ENCODE measurements around the gene PER3. TPM values are rescaled to one million over a fixed set of nuclear protein-coding genes. Genes with fewer than 3 reads are reported as not detected.

The PER3 gene
- total RNA-seq, 2 experiments from 2014 or later, result 2.1 to 2.4 TPM

GRCh38 chr1:7890853-7891252 lies 106.8 kb downstream of the PER3 start:
- ChIA-PET POLR2A (interaction anchor here (0.7 kb wide), 1 partner anchor 485 kb away, joined by 3 read pairs; no protein-coding TSS in a partner anchor), CTCF (no interaction called here)
- Mint-ChIP-seq H3K4me3 (no peak overlapping the region), H3K27ac (no peak overlapping the region), H3K27me3 (peaks cover 12% of the 10 kb centered on the region), H3K4me1 (ENCODE audit: low read depth) (no peaks in the 10 kb centered on the region), H3K9me3 (no peaks in the 10 kb centered on the region), H3K36me3 (ENCODE audit: low read depth) (no peaks in the 10 kb centered on the region)
- no peak for TF ChIP-seq CTCF (IDR thresholded peaks at IDR 0.05)
- DNase-seq (no peak), ATAC-seq (no peak)
- intact Hi-C loops (cut with micrococcal nuclease), result loop anchor here (10.0 kb wide), 2 partner anchors 76 to 216 kb away; no protein-coding TSS in a partner anchor

- Mint-ChIP-seq H3K4me3 (no peak overlapping the region), H3K27me3 (peaks cover 7% of the 10 kb centered on the region), H3K9me3 (no peaks in the 10 kb centered on the region), H3K36me3 (ENCODE audit: low read depth) (no peaks in the 10 kb centered on the region), H3K4me1 (ENCODE audit: low read depth) (no peaks in the 10 kb centered on the region), H3K27ac (no peak overlapping the region)
- no peak for TF ChIP-seq CTCF (IDR thresholded peaks at IDR 0.05)
- intact Hi-C loops (cut with micrococcal nuclease), result loop anchor here (10.0 kb wide), 2 partner anchors 77 to 217 kb away; no protein-coding TSS in a partner anchor
- POLR2A ChIA-PET, result interaction anchor here (0.8 kb wide), 1 partner anchor 22 kb away, joined by 3 read pairs; no protein-coding TSS in a partner anchor
- ATAC-seq, result no peak
- CTCF ChIA-PET, result interaction anchor here (0.8 to 1.4 kb wide), 2 partner anchors 12 to 84 kb away, joined by 3 to 4 read pairs; no protein-coding TSS in a partner anchor
- DNase-seq, result no peak
Observed at GRCh38 chr1:7891804-7892203, 107.7 kb downstream of the PER3 start.

GRCh38 chr1:7893529-7894180 lies 109.6 kb downstream of the PER3 start:
- Mint-ChIP-seq H3K27ac (no peak overlapping the region), H3K4me3 (no peak overlapping the region), H3K36me3 (ENCODE audit: low read depth) (no peaks in the 10 kb centered on the region), H3K4me1 (ENCODE audit: low read depth) (peaks cover 3% of the 10 kb centered on the region), H3K27me3 (no peaks in the 10 kb centered on the region), H3K9me3 (no peaks in the 10 kb centered on the region)
- ChIA-PET CTCF (interaction anchor here (1.8 kb wide), 1 partner anchor 10 kb away, joined by 4 read pairs; no protein-coding TSS in a partner anchor), POLR2A (interaction anchor here (0.6 kb wide), 1 partner anchor 12 kb away, joined by 3 read pairs; no protein-coding TSS in a partner anchor)
- intact Hi-C loops (cut with micrococcal nuclease), result loop anchor here (10.0 kb wide), 2 partner anchors 79 to 219 kb away; no protein-coding TSS in a partner anchor
- no peak for TF ChIP-seq CTCF (IDR thresholded peaks at IDR 0.05)
- no peak for ATAC-seq
- DNase-seq, result no peak

Other genes with a start within 250 kb of the PER3 start
- gene VAMP3, start 13.0 kb upstream of the PER3 start, total RNA-seq, result 10 to 100 TPM; 13.2 to 20.9 TPM
- gene UTS2, start 68.8 kb downstream of the PER3 start, total RNA-seq, result not detected
- gene TNFRSF9, start 156.5 kb downstream of the PER3 start, total RNA-seq, result 100 to 1,000 TPM; 214 to 219 TPM
- gene PARK7, start 177.4 kb downstream of the PER3 start, total RNA-seq, result 100 to 1,000 TPM; 539 to 552 TPM
- gene ERRFI1, start 242.0 kb downstream of the PER3 start, total RNA-seq, result 1 to 10 TPM; 1.6 to 2.2 TPM